KBM-7 (cell line): ENCODE measurements around the gene CTRB1.

Experiments
- DNase-seq: peaks from one replicate; pipeline ENCODE4 v3.0.0-alpha.2; 2015
- in situ Hi-C: fragments of 300-500 bp; cut with MboI; formaldehyde crosslinking; loops from 2 replicates; pipeline ENCODE4 v1.14.3; 2020; ENCODE audit warnings: low sequenced_read_pairs, low pct_unique_long_range_greater_than_20kb, mixed read lengths

The CTRB1 gene

DNA sequence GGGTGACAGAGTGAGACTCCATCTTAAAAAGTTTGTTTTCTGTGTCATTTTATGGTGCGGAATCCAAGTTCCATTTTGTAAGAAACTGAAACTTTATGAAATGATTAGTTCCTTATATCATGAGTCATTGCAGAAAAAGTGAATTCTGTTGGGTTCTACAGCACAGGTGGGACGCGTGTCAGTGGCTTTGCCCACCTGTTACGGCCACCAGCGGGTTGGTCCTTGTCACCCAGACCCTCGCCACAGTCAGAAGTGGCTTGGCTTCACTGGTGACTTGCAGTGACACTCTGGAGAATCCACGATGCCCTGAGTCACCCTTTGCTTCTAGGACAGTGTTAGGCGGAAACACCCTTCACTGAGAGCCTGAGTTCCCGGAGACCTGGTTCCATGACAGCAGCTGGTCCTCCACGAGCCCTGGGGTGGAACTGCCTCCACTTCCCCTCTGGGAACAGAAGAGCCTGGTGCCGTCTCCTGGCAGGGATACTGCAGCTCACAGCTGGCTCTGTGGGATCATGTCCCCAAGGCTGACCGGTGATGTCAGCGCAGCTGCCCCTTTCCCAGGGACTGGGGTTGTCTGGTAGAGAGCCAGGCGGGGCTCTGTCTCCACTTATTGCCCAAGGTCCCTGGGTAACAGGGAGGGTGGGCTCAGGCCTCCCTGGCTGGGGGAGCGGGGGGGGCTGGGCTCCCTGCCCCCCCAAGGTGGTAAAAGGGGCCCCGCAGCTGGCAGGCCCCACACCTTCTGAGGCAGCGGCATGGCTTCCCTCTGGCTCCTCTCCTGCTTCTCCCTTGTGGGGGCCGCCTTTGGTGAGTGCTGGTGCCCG is at the start of gene CTRB1:
TSS of gene CTRB1 (plus strand) at position 733 of the 821 bp plus-strand sequence. CDS start at position 753, 20 bp downstream.
- in situ Hi-C loops, result loop anchor here (25.0 kb wide), 1 partner anchor 544 kb away; no protein-coding TSS in a partner anchor
- no peak for DNase-seq

DNA sequence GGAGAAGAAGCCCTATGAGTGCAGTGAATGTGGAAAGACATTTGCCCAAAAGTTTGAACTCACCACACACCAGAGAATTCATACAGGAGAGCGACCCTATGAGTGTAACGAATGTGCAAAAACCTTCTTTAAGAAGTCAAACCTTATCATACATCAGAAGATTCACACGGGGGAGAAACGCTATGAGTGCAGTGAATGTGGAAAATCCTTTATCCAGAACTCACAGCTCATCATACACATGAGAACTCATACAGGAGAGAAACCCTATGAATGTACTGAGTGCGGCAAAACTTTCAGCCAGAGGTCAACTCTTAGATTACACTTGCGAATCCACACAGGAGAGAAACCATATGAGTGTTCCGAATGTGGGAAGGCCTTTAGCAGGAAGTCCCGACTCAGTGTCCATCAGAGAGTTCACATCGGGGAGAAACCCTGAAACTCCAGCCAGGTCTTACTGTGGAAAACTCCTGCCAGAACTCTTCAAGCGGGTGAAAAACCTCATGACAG is 48.8 kb upstream of the CTRB1 start:
- in situ Hi-C loops, result no loop called here
- DNase-seq, result no peak

DNA sequence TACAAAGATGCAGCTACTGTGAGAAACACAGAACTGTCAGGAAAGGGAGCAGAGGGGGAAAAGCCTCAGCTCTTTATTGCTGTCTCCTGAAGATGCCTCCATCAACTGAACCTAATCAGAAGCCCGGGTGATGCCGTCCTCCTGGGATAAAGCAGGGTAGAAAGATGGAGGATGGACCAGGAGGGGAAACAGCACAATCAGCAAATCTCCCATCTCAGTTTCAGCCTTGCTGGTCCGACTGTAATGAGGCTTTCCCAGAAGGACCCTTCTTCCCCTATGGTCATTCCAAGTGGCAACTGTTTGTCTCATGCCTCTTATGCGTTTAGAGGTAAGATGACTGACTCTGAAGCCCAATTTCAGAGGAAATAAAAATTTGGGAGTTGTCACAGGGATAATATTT is 46.2 kb upstream of the CTRB1 start:
- no peak for DNase-seq
- in situ Hi-C loops, result no loop called here

DNA sequence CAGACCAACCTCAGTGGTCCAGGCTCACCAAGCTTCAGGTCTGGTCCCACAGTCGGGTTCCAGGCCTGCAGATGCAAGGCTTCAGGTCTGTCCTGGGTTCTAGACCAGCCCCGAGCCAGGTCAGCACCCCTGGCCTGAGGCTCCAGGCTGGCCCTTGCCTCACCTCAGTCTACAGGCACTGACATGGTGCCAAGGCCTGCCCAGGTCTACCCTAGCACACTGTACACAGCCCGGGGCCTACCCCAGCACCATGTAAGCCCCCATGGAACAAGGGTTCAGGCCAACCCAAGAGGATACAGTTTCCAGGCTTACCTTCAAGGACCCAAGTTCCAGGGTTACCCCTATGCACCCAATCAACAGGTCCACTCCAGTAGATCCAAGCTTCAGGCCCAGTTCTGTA is 43.7 kb upstream of the CTRB1 start:
- in situ Hi-C loops, result no loop called here
- no peak for DNase-seq

DNA sequence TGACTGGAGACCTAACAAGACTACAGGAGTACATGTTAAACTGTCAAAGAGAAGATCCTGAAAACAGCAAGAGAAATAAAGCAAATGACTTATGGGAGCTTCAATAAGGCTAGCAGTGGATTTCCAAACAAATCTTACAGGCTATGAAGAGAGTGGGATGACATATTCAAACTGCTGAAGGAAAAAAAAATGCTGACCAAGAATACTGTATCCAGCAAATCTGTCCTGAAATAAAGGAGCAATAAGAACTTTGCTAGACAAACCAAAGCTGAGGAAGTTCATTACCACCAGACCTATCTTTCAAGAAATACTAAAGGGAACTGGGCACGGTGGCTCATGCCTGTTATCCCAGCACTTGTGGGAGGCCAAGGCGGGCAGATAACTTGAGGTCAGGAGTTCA is 41.9 kb upstream of the CTRB1 start:
- DNase-seq, result no peak
- in situ Hi-C loops, result no loop called here

DNA sequence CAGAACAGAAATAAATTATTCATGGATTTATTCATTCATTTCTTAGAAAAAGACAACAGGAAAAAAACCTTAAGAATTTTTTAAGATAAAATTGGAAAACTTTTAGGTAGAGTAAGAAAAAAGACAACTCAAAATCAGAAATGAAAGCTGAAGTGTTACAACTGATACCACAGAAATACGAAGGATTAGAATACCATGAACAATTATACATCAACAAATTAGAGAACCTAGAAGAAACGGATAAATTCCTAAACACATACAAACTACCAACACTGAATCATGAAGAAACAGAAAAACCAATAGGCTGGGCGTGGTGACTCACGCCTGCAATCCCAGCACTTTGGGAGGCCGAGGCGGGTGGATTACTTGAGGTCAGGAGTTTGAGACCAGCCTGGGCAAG is 39.6 kb upstream of the CTRB1 start:
- DNase-seq, result no peak
- in situ Hi-C loops, result no loop called here

DNA sequence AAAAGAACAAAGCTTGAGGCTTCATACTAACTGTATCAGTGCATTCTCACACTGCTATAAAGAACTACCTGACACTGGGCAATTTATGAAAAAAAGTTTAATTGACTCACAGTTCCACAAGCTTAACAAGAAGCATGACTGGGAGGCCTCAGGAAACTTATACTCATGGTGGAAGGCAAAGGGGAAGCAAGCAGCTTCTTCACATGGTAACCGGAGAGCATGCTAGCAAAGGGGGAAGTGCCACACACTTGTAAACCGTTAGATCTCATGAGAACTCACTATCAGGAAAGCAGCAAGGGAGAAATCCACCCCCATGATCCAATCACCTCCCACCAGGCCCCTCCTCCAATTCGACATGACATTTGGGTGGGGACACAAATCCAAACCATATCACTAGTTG is 37.2 kb upstream of the CTRB1 start:
- peak; percentile 80 for DNase-seq
- in situ Hi-C loops, result no loop called here

DNA sequence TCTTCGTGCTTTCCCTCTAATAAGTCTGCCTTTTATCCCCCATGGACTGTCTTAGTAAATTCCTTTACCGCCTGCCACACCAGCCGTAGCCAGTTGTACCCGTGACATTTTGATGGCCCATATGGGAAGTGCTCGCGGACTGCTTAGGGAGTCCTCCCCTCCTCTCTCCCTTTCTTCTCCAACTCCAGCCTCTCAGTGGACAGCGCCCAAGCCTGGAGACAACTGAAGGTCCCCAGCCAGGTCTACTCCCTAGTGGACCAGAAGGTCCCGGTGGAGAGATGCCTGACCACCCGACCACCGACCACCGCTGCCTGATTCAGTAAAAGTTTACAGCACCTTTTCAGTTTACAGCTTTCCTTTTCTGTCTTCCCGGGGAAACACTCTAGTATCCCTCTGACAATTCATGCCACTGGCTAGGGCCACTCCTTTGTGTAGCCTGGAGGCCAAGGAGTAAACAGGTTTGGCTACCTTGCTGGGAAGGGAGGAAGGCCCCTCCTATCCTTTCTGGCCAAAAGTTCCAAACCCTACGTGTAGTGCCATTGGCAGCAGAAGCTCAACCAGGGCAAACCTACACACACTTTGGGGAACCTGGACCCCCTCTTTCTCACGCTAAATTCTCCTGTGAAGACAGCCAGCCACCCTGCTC is 29.8 kb upstream of the CTRB1 start:
- no peak for DNase-seq
- in situ Hi-C loops, result no loop called here

DNA sequence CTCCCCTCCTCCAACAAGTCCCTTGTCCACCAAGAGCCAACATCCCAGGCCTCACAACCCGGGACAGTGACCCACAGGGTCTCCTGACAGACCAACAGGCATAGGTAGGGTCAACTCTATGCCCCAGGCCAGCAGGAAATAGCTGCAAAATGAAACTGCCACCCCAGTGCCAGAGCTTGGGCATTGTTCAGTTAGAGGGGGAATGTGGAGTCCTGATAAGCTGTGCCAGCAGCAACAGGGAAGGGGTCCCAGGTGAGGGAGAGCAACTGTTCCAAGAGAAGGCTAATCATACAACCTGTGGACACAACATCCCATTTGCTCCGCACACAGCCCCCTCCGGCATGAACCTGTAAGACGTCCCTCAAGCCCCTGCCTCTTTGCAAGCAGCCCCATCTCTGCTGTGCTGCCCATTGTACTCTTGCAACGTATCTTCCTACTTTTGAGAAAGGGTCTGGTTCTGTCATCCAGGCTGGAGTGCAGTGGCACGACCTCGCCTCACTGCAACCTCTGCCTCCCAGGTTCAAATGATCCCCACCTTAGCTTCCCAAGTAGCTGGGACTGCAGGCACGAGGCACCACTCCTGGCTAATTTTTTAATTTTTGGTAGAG is 29.0 kb upstream of the CTRB1 start:
- in situ Hi-C loops, result no loop called here
- no peak for DNase-seq

DNA sequence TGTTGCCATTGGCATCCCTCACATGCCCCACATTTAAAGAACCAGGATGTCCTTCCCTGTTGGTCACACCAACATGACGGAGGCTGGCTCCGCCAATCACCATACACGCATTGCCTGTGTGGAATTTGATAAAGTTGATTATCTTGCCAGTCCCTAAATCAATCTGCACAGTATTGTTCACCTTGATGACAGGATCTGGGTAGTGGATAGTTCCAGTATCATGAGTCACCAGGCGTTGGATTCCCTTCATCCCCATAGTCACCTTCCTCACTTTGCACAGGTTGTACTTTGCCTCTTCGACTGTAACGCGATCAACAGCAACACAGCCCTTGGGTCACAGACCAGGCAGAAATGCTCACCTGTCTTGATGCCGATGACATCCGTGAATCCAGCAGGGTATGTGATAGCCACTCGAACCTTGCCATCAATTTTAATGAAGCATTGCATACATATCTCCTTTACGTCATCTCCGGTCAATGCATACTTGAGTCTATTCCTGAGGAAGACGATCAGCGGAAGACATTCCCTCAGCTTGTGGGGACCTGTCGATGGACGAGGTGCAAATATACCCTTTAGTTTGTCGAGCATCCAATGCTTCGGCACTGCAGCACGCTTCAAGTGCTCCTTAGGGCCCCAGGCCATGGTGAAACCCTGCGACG is 26.1 kb upstream of the CTRB1 start:
- in situ Hi-C loops, result no loop called here
- no peak for DNase-seq

DNA sequence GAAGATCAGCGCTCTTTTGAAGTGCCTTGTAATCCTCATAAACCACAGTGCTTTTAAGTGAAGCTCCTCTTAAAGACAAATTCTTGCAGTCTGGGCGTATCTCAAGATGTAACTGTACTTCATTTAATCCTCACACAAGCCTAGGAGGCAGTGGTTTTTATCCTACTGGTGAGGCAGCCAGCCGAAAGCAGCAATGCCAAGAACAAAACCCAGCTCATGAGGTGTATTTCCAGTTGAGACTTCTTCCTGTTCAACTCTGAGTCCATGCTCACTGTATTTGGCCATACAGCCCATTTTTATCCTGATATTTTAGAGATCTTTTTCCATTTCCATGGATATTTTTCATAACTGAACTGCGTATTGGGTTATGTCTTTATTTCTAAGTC is 25.5 kb upstream of the CTRB1 start:
- DNase-seq, result no peak
- in situ Hi-C loops, result no loop called here

DNA sequence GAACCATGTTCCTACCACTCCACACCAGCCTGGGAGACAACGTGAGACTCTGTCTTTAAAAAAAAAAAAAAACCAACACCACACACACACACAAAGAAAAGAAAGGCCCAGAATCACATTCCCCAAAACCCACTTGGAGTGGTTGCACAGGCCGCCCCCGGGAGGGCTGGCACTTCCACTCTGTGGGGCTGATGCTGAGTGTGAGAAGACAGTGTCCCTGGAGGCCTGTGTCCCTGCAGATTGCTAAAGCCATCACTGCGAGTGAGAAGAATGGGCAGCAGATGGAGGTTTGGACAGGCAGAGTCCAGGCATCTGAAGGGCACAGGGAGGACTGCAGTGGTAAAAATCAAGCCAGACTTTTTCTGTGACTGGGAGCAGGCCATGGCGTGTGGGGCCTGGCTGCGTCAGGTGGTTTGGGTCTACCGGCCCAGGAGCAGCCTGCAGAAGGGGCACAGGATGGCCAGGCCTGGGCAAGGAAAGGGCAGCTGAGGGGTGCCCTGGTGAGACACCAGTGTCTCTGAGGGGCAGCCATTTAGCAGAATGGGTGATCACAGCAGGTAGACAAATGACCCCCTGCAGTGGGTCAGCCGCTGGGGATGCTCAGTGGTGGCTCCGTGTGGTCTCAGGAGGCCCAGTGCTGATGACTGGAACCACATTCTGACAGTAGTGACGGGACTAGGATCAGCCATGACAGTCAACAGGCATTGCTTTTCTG is 24.9 kb upstream of the CTRB1 start:
- in situ Hi-C loops, result no loop called here
- DNase-seq, result no peak

DNA sequence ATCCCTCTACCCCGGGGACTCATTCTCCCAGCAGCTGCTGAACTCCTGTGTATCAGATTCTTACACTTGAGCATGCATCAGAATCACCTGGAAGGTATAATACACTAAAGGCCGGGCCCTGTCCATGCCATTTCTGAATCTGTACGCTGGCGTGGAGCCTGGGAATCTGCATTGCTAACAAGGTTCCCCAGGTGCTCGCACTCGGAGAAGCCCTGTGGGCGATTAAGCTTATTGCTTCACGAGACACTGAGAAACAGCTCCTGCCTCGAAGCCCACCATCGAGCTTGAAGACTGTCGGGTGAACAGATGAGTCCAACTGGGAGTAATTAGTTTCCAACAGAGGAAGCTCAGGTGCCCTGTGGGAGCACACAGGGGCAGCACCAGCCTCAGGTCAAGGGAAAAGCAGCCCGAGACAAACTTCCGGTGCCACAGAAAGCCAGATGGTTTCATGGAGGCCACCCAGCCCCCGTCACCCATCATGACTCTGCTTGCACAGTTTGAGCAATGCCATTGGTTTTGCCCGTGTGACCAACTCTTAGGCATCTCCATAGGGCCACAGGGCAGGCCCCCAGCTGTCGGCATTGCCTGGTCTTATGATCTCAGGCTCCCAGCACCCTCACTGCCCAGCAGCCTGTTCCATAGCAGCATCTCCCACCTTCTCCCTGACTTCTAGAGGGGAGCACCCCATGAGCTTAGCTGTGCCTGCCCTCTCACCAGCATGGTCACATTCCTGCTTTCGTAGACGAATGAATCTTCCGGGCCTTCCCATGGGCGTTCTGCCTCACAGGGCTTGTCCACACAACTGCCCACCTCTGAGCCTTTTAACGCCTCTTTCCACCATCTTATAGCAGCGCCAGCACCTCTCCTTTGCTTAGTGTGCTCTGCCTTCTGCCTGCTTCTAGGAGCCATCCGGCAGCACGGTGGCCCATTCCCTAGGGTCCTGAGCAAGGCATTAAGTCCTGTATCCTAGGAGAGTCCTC is 22.7 kb upstream of the CTRB1 start:
- DNase-seq, result no peak
- in situ Hi-C loops, result no loop called here

DNA sequence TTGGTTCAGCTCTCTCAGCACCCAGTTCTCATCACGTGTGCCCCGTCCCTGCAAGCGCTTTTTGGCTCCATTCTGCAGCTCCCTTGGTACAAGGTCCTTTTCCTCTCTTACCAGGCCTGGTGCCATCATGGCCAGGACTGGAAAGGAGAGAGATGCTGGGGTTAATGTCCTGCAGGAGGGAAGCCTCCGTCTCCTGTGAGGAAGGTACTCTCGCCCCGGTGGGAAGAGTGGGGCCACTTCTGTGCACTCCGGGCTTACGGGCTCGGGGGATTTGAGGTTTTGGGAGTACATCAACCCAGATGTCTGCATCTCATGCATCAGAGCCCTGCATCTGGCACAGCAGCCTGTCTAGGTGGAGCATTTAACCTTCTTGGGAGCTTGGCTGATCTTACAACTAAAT is 22.0 kb upstream of the CTRB1 start:
- DNase-seq, result no peak
- in situ Hi-C loops, result no loop called here

DNA sequence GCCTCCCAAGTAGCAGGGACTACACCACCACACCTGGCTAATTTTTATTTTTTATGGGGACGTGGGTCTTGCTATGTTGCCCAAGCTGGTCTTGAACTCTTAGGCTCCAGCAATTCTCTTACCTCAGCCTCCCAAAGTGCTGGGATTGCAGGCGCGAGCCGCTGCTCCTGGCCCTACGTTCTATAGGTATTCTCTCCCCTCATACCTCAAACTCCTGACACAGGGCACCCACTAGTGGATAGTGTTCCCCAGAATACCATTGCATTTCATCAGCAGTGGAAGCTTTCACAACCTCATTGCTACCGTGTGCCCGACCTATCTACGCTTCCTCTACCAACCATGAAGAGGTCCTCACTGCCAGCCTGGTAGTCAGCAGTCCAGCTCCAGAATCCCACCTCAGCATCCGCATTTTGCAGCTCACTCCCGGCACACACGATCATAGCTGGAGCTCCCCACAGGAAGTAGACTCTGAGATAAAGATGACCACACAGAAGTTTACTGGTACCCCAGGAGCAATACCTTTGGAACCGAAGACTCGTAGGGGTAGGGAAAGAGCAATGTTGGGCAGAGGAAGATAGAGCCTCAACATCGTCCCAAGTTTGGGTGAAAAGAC is 21.2 kb upstream of the CTRB1 start:
- in situ Hi-C loops, result no loop called here

DNA sequence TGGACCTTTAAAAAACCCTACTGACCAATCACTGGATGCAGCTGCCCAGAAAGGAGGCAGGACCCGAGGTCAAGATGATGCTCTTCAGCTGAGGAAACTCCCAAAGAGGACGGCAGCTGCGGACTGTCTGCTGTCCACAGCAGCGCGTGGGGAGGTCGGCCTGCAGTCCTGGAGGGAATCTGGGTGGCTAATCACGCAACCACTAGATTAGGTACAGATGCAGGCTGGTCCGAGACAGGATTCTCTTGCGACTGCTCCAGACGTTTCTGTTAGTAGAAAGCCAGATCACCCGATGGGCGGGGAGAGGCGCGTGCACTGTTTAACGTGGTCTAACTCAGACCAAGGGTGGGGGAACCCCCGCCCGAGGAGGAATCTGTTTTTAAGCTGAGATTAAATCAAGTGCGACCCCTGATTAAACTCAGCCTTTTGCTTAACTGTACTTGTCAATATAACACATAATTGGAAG is 20.6 kb upstream of the CTRB1 start:
- in situ Hi-C loops, result no loop called here
- DNase-seq, result no peak

More for the DNA sequence above, 21.2 kb upstream of the CTRB1 start:
- DNase-seq, result no peak

DNA sequence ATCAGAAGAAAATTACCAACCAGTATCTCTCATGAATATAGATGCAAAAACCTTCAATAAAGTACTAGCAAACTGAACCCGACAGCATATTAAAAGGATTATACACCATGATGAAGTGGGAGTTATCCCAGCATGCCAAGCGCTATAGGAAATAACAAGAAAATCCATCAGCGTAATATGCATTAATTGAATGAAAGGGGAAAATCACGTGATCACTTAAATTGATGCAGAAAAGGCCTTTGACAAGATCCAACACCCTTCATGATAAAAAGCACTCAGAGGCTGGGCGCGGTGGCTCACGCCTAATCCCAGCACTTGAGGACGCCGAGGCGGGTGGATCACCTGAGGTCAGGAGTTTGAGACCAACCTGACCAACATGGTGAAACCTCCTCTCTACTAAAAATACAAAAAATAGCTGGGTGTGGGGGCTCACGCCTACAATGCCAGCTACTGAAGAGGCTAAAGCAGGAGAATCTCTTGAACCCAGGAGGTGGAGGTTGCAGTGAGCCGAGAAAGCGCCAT is 16.7 kb upstream of the CTRB1 start:
- no peak for DNase-seq
- in situ Hi-C loops, result loop anchor here (25.0 kb wide), 1 partner anchor 560 kb away; no protein-coding TSS in a partner anchor
